Cardiac muscle cell (in vitro differentiated cells and primary cell): ENCODE measurements around the gene ENG. TPM values are rescaled to one million over a fixed set of nuclear protein-coding genes. Genes with fewer than 3 reads are reported as not detected.

ENCODE experiments used
- DNase-seq, 2 donors: peaks; one replicate each; pipeline versions ENCODE4 v3.0.0 to v3.0.0-alpha.2; 2010 to 2017; ENCODE audit warnings: low read depth in 1 of 2, low spot score in 1 of 2
- H3K27ac ChIP-seq: fragments of 200-600 bp; sonication (generic); 2 replicates; pipeline ENCODE4 v1.5.1; 2016
- H3K27me3 ChIP-seq: fragments of 200-600 bp; sonication (generic); 2 replicates; pipeline ENCODE4 v1.6.0; 2016; ENCODE audit warnings: control low read depth
- H3K36me3 ChIP-seq: fragments of 200-600 bp; sonication (generic); 2 replicates; pipeline ENCODE4 v1.5.1; 2016; ENCODE audit warnings: control low read depth
- H3K4me1 ChIP-seq: fragments of 200-600 bp; sonication (generic); 2 replicates; pipeline ENCODE4 v1.8.1; 2017; ENCODE audit warnings: low read depth, mild to moderate bottlenecking, mixed run types
- H3K4me3 ChIP-seq: fragments of 200-600 bp; sonication (generic); 2 replicates; pipeline ENCODE4 v1.5.1; 2016; ENCODE audit warnings: mild to moderate bottlenecking
- H3K9me3 ChIP-seq: fragments of 200-600 bp; sonication (generic); 2 replicates; pipeline ENCODE4 v1.5.1; 2017; ENCODE audit warnings: low read depth, mild to moderate bottlenecking, control low read depth
- CTCF ChIP-seq: IDR thresholded peaks from 2 replicates; pipeline ENCODE4 v1.5.1; 2012; ENCODE audit warnings: low read depth, mild to moderate bottlenecking, low read length
- polyA plus RNA-seq: library from polyadenylated mRNA; unstranded; fragments of >200 nt; fragmentation: Nextera tagmentation; extraction: Ambion mirVana; gene quantifications from 2 replicates; pipeline ENCODE4 v1.2.1, GENCODE V29; 2016
- total RNA-seq: library from RNA; depleted of rRNA; stranded (reverse); fragments of >200 nt; gene quantifications from 2 replicates; pipeline ENCODE4 v1.2.3, GENCODE V29; 2016

ENG gene
- total and polyA plus RNA-seq, 2 experiments from 2014 or later: 12.6 to 15.8 TPM

GRCh38 chr9:127812011-127812410 lies 42.4 kb downstream of the ENG start:
- no peak for DNase-seq
- H3K27ac ChIP-seq: no peak overlapping the region
- TF ChIP-seq CTCF: no peak
- peaks cover 22% of the 10 kb centered on the region for H3K36me3 ChIP-seq
- no peaks in the 10 kb centered on the region for H3K9me3 ChIP-seq
- no peaks in the 10 kb centered on the region for H3K27me3 ChIP-seq
- H3K4me1 ChIP-seq: peaks cover 19% of the 10 kb centered on the region
- no peak overlapping the region for H3K4me3 ChIP-seq

DNA sequence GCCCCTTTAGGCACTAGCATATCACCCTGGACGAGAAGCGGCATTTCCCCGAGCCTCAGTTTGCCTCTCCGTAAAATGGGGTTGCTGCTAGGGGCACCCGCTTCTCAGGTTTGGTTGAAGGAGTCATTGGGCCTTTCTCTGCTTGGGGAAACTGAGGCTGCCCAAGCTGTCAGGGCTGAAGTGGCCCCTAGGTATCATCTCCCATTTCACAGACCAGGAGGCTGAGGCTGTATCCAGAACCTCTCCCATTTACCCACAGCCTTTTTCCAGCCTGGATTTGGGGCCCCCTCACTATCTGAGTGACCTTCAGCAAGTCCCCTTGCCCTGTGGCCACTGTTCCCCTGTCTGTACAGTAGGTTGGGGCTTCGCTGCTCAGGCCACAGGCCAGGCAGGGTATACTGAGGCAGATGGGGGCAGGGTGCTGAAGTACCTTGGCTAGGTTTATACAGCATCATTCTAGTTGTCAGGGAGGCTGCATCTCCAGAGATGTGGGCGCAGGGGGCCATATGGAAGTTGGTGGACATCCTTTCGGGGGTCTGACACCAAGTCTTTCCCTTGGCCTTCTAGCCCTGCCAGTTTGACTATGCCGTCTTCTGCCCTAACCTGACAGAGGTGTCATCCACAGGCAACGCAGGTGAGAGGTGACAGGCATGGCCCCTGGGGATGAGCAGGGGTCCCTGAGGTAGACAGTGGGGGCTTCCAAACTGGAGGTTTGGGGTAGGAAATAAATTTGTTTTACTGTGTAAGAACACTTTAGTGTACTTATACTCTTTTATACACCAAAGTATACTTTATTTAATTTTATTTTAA lies 43.9 kb downstream of the ENG start:
- Histone ChIP-seq H3K27me3 (no peaks in the 10 kb centered on the region), H3K4me3 (no peak overlapping the region), H3K36me3 (peaks cover 27% of the 10 kb centered on the region), H3K9me3 (no peaks in the 10 kb centered on the region), H3K27ac (peak overlapping the region; percentile 64), H3K4me1 (peaks cover 19% of the 10 kb centered on the region)
- no peak for TF ChIP-seq CTCF
- no peak for DNase-seq

DNA sequence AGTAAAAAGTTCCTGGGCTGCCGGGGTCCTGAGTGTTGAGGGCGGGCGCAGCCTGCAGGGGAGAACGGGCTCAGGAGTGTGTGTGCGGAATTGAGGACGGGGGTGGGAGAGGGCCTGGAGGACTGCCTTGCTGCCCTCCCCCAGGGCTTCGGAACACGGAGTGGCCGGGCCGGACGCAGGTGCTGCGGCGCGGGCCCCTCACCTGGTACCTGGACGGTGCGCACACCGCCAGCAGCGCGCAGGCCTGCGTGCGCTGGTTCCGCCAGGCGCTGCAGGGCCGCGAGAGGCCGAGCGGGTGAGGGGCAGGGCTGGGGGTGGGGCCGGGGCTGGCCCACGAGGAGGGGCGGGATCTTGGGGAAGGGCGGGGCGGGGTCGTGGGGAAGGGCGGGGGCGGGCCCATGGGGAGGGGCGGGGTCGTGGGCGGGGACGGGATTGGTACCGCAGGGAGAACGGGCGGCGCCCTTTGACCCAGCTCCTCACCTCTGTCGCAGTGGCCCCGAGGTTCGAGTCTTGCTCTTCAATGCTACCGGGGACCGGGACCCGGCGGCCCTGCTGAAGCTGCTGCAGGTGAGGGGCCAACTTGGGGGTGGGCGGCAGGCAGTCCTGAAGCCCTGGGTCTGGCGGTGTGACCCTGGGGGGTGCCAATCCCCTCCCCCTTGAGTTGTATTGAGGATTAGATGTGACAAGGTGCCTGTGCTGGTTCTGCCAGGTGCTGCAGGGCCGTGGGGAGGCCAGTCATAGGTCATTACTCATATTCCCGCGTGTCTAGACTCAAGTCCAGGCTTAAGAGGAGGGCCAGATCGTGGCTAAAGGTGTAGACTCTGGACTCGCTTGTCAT lies 44.7 kb downstream of the ENG start:
- Histone ChIP-seq H3K4me1 (peaks cover 19% of the 10 kb centered on the region), H3K36me3 (peaks cover 27% of the 10 kb centered on the region), H3K4me3 (no peak overlapping the region), H3K9me3 (no peaks in the 10 kb centered on the region), H3K27me3 (no peaks in the 10 kb centered on the region), H3K27ac (peak overlapping the region; percentile 64)
- DNase-seq: peak; percentile 59 to 82
- TF ChIP-seq CTCF: no peak

DNA sequence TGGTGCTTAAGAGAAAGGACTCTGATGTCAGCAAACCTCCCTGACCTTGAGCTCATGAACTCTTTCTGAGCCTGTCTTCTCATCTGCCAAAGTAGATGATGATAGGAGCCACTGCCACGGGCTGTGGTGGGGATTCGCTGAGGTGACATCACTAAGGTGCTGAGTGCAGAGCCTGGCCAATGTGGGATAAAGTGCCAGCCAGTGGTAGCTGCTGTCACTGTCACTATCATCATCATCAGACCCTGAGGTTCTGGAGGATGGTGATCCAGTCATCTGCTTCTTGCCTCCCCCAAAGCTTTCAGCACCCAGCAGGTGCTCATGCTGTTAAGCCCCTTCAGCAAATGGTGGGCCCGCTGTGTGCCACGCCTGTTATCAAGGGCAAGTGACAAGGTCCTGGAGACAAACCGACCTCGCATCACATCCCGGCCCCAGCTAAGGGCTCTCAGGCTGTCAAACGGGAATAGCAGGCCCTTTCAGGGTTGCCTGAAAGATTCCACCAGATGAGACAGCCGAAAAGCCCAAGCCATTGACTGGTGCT lies 45.4 kb downstream of the ENG start:
- DNase-seq: peak in 1 of 2 donors; percentile 43
- Histone ChIP-seq H3K36me3 (peaks cover 25% of the 10 kb centered on the region), H3K27me3 (no peaks in the 10 kb centered on the region), H3K27ac (peak overlapping the region; percentile 61), H3K9me3 (no peaks in the 10 kb centered on the region), H3K4me3 (no peak overlapping the region), H3K4me1 (peaks cover 19% of the 10 kb centered on the region)
- TF ChIP-seq CTCF: no peak

- no peaks in the 10 kb centered on the region for H3K27me3 ChIP-seq
- no peak overlapping the region for H3K27ac ChIP-seq
- no peak overlapping the region for H3K4me3 ChIP-seq
- peaks cover 23% of the 10 kb centered on the region for H3K4me1 ChIP-seq
- no peak for DNase-seq
- peaks cover 21% of the 10 kb centered on the region for H3K36me3 ChIP-seq
- H3K9me3 ChIP-seq: no peaks in the 10 kb centered on the region
- no peak for TF ChIP-seq CTCF
Observed at GRCh38 chr9:127808347-127809001, 46.0 kb downstream of the ENG start.
